ENCODE measurements around the gene RPS6KC1.
A peak's percentile ranks its signal among the peaks of the same experiment; 100 is the strongest.
"Not testable (repeated sequence)": the region's sequence is repeated elsewhere in the genome, so short reads cannot be mapped to it uniquely, and the experiment has no call there.

Gene RPS6KC1

GRCh38 chr1:213051127-213051880 is at the start of gene RPS6KC1:
TSS of gene RPS6KC1 (plus strand) at chr1:213051241. CDS start at chr1:213051405, 164 bp downstream.
- DNase-seq, result peak; percentile 60 to 70

- DNase-seq, result no peak
These were observed 47.8 kb upstream of the RPS6KC1 start for GRCh38 chr1:213003256-213003655.

- DNase-seq, result no peak
These were observed 42.5 kb upstream of the RPS6KC1 start for GRCh38 chr1:213008564-213008963.

- no peak for DNase-seq
These were observed 36.4 kb upstream of the RPS6KC1 start for GRCh38 chr1:213014642-213015041.

- DNase-seq, result peak; percentile 93 to 96
These were observed 35.7 kb upstream of the RPS6KC1 start, which contains the start of gene ANGEL2 for GRCh38 chr1:213015099-213016050. TSS of gene ANGEL2 (minus strand) at chr1:213015867. CDS start at chr1:213015671, 196 bp downstream.

GRCh38 chr1:213017447-213018273 is 33.4 kb upstream of the RPS6KC1 start:
- DNase-seq, result no peak

- DNase-seq, result no peak
These were observed 31.6 kb upstream of the RPS6KC1 start for GRCh38 chr1:213019450-213019849.

GRCh38 chr1:213020016-213020415 is 31.0 kb upstream of the RPS6KC1 start:
- no peak for DNase-seq

GRCh38 chr1:213027024-213027423 is 24.0 kb upstream of the RPS6KC1 start:
- DNase-seq, result not testable (repeated sequence)

- DNase-seq, result no peak
These were observed 18.4 kb upstream of the RPS6KC1 start for GRCh38 chr1:213032651-213033050.

GRCh38 chr1:213034713-213035112 is 16.3 kb upstream of the RPS6KC1 start:
- no peak for DNase-seq

- peak in 1 of 2 donors; percentile 74 for DNase-seq
These were observed 15.5 kb upstream of the RPS6KC1 start for GRCh38 chr1:213035573-213035972.

- no peak for DNase-seq
These were observed 9.6 kb upstream of the RPS6KC1 start for GRCh38 chr1:213041443-213041842.

GRCh38 chr1:213045321-213046226 is 5.5 kb upstream of the RPS6KC1 start:
- not testable (repeated sequence) for DNase-seq

GRCh38 chr1:213049232-213049631 is 1.8 kb upstream of the RPS6KC1 start:
- no peak for DNase-seq

- no peak for DNase-seq
These were observed 305 bp upstream of the RPS6KC1 start for GRCh38 chr1:213050745-213051126.

GRCh38 chr1:213051881-213052202 is 801 bp downstream of the RPS6KC1 start:
- no peak for DNase-seq

GRCh38 chr1:213053455-213053854 is 2.4 kb downstream of the RPS6KC1 start:
- no peak for DNase-seq

- no peak for DNase-seq
These were observed 3.1 kb downstream of the RPS6KC1 start for GRCh38 chr1:213054142-213054541.

- DNase-seq, result no peak
These were observed 3.9 kb downstream of the RPS6KC1 start for GRCh38 chr1:213054733-213055591.

- no peak for DNase-seq
These were observed 4.7 kb downstream of the RPS6KC1 start for GRCh38 chr1:213055767-213056166.

All from hippocampal formation (tissue), 2 donors.